Measurements from ENCODE around the gene ITGA7. TPM values are rescaled to one million over a fixed set of nuclear protein-coding genes. Genes with fewer than 3 reads are reported as not detected.
"Not testable (repeated sequence)": the region's sequence is repeated elsewhere in the genome, so short reads cannot be mapped to it uniquely, and the experiment has no call there.

Gene ITGA7
- total RNA-seq, 1 donor from 2014 or later: 2.0 TPM

DNA sequence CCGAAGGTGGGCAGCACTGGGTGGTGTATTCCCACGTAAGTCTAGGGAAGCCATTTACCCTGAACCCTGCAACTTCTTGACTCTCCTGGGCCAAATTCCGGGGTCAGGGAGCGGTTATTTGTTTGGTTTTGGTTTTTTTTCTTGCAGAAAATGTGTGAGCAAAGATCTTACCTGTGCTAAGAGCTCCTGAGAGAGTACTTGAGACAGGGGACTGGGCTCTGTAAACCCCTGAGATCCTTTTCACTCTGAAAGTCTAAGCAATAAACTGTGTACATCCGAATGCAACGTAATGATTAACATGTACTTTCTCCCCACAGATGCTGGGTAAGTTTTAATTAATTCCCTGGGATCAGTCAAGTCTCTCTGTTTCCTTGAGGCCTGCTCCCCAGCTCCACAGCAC lies 49.5 kb downstream of the ITGA7 start:
- H3K27me3 ChIP-seq (ENCODE audit: control insufficient read depth, insufficient read depth, low read length): peaks cover 3% of the 10 kb centered on the region
- TF ChIP-seq, protein P1, sequence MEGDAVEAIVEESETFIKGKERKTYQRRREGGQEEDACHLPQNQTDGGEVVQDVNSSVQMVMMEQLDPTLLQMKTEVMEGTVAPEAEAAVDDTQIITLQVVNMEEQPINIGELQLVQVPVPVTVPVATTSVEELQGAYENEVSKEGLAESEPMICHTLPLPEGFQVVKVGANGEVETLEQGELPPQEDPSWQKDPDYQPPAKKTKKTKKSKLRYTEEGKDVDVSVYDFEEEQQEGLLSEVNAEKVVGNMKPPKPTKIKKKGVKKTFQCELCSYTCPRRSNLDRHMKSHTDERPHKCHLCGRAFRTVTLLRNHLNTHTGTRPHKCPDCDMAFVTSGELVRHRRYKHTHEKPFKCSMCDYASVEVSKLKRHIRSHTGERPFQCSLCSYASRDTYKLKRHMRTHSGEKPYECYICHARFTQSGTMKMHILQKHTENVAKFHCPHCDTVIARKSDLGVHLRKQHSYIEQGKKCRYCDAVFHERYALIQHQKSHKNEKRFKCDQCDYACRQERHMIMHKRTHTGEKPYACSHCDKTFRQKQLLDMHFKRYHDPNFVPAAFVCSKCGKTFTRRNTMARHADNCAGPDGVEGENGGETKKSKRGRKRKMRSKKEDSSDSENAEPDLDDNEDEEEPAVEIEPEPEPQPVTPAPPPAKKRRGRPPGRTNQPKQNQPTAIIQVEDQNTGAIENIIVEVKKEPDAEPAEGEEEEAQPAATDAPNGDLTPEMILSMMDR (IDR thresholded peaks at IDR 0.05; ENCODE audit: insufficient read depth, low read length, poor library complexity, severe bottlenecking): no peak

DNA sequence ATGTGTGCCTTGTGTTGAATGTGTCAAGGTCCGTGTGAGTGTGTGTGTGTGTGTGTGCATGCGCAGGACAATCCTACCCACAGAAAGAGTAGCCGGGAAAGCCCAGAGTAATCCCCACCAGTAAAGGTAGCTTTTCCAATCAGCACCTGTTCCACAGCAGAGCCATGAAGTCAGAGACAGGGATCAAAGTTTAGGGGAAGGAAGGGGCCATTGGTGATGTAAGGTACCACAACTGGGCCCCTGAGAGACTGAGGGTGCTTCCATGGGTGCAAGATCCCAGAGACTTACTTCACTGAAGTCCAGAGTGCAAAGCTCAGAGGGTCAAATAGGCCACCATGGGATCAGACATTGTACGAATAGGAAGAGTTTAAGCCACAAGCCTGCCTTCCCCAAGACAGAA lies 50.5 kb downstream of the ITGA7 start:
- DNase-seq (ENCODE audit: low read depth): no peak
- no peak overlapping the region for H3K4me3 ChIP-seq (ENCODE audit: low read depth, low read length)
- no peaks in the 10 kb centered on the region for H3K36me3 ChIP-seq (ENCODE audit: control insufficient read depth, insufficient read depth, low read length)
- peaks cover 3% of the 10 kb centered on the region for H3K27me3 ChIP-seq (ENCODE audit: control insufficient read depth, insufficient read depth, low read length)
- TF ChIP-seq, protein P1 (IDR thresholded peaks at IDR 0.05; ENCODE audit: insufficient read depth, low read length, poor library complexity, severe bottlenecking): no peak

More for the DNA sequence above, 49.5 kb downstream of the ITGA7 start:
- no peak for DNase-seq (ENCODE audit: low read depth)
- no peak overlapping the region for H3K4me3 ChIP-seq (ENCODE audit: low read depth, low read length)
- no peaks in the 10 kb centered on the region for H3K36me3 ChIP-seq (ENCODE audit: control insufficient read depth, insufficient read depth, low read length)

DNA sequence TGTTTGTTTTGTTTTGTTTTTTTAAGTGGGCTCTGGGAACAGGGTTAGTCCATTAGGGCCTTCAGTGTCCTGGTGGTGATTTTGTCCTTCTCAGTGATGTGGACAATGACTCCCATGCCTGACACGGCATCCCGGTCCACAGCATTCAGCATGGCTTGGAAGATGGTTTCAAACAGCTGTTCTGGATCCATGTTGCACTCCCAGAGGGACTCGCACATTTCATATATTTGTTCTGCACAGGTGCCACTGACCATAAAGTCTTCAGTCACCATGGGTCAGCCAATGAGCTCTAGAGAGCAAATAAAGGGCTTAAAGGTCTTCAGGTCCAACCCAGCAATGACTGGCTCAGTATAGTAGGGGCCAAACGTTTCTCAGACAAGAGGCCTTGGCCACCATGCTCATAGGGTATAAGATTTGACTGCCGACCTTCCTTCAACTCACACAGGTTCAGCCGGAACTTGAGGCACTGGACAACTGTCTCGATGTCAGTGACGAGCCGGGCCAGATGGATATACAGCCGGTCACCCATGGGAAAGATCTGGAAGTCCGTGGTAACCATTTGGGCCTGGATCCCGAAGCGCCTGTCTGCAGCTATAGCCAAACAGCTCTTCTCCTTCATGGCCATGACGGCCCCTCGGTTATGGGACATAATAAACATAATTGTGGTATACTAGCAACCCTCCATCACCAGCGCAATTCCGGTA lies 53.0 kb downstream of the ITGA7 start:
- Histone ChIP-seq H3K4me3 (ENCODE audit: low read depth, low read length) (no peak overlapping the region), H3K27me3 (ENCODE audit: control insufficient read depth, insufficient read depth, low read length) (peaks cover 3% of the 10 kb centered on the region), H3K36me3 (ENCODE audit: control insufficient read depth, insufficient read depth, low read length) (no peaks in the 10 kb centered on the region)
- no peak for DNase-seq (ENCODE audit: low read depth)
- TF ChIP-seq, protein P1 (IDR thresholded peaks at IDR 0.05; ENCODE audit: insufficient read depth, low read length, poor library complexity, severe bottlenecking): no peak

DNA sequence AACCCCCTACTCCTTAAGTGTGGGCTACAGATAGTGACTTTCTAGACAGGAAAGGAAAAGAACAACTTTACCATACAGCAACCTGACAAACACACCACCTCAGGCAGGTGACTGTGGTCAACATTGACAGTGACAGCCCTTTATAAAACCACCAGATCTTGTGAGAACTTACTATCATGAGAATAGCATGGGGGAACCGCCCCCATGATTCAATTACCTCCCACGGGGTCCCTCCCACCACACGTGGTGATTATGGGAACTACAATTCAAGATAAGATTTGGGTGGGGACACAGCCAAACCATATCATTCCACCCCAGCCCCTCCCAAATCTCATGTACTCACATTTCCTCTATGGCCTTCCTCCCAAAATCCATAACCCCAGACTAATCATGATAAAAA lies 54.7 kb downstream of the ITGA7 start:
- TF ChIP-seq, protein P1 (IDR thresholded peaks at IDR 0.05; ENCODE audit: insufficient read depth, low read length, poor library complexity, severe bottlenecking): no peak
- H3K36me3 ChIP-seq (ENCODE audit: control insufficient read depth, insufficient read depth, low read length): no peaks in the 10 kb centered on the region
- no peak overlapping the region for H3K4me3 ChIP-seq (ENCODE audit: low read depth, low read length)
- peaks cover 3% of the 10 kb centered on the region for H3K27me3 ChIP-seq (ENCODE audit: control insufficient read depth, insufficient read depth, low read length)
- no peak for DNase-seq (ENCODE audit: low read depth)

DNA sequence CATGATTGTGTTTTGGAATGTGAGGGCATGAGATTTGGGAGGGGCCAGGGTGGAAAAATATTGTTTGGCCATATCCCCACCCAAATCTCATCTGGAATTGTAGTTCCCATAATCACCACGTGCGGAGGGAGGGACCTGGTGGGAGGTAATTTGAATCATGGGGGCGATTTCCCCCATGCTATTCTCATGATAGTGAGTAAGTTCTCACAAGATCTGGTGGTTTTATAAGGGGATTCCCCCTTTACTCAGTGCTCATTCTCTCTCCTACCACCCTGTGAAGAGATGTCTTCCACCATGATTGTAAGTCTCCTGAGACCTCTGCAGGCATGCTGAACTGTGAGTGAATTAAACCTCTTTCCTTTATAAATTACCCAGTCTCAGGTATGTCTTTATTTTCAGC lies 55.4 kb downstream of the ITGA7 start:
- TF ChIP-seq, protein P1 (IDR thresholded peaks at IDR 0.05; ENCODE audit: insufficient read depth, low read length, poor library complexity, severe bottlenecking): no peak
- DNase-seq (ENCODE audit: low read depth): no peak
- Histone ChIP-seq H3K4me3 (ENCODE audit: low read depth, low read length) (no peak overlapping the region), H3K36me3 (ENCODE audit: control insufficient read depth, insufficient read depth, low read length) (no peaks in the 10 kb centered on the region), H3K27me3 (ENCODE audit: control insufficient read depth, insufficient read depth, low read length) (peaks cover 3% of the 10 kb centered on the region)

DNA sequence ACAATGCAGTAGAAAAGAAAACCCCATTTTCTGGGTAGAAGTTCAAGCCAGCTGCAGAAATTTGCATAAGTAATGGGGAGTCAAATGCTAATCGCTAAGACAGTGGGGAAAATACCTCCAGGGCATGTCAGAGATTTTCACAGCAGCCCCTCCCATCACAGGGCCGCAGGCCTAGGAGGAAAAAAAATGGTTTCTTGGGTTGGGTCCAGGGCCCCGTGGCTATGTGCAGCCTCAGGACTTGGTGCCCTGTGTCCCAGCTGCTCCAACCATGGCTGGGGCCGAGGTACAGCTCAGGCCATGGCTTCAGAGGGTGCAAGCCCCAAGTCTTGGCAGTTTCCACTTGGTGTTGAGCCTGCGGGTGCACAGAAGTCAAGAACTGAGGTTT lies 56.4 kb downstream of the ITGA7 start:
- no peak overlapping the region for H3K4me3 ChIP-seq (ENCODE audit: low read depth, low read length)
- H3K36me3 ChIP-seq (ENCODE audit: control insufficient read depth, insufficient read depth, low read length): no peaks in the 10 kb centered on the region
- no peak for DNase-seq (ENCODE audit: low read depth)
- TF ChIP-seq, protein P1 (IDR thresholded peaks at IDR 0.05; ENCODE audit: insufficient read depth, low read length, poor library complexity, severe bottlenecking): no peak
- no peaks in the 10 kb centered on the region for H3K27me3 ChIP-seq (ENCODE audit: control insufficient read depth, insufficient read depth, low read length)

DNA sequence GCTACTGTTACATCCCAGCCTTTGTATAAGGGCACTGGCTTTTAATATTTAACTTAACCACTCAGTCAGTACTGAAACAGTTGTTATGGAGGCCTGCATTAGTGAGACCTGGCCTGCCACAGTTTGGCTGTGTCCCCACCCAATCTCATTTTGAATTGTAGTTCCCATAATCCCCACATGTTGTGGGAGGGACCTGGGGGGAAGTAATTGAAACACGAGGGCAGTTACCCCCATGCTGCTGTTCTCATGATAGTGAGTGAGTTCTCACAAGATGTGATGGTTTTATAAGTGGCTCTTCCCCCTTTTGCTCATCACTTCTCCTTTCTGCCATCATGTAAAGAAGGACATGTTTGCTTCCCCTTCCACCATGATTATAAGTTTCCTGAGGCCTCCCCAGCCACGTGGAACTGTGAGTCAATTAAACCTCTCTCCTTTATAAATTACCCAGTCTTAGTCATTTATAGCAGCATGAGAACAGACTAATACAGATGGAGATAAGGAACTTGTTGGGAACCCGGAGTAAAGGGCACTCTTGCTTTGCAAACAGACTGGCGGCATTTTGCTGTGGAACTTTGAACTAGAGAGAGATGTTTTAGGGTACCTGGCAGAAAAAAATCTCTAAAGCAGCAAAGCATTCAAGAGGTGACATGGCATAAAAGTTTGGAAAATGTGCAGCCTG lies 56.9 kb downstream of the ITGA7 start:
- H3K36me3 ChIP-seq (ENCODE audit: control insufficient read depth, insufficient read depth, low read length); DNase-seq (ENCODE audit: low read depth): not testable (repeated sequence)

More for the DNA sequence above, 56.9 kb downstream of the ITGA7 start:
- not testable (repeated sequence) for H3K4me3 ChIP-seq (ENCODE audit: low read depth, low read length); H3K27me3 ChIP-seq (ENCODE audit: control insufficient read depth, insufficient read depth, low read length)
